ENCODE data around the gene TFB2M.
"Not testable (repeated sequence)": the region's sequence is repeated elsewhere in the genome, so short reads cannot be mapped to it uniquely, and the experiment has no call there.

The TFB2M gene

DNA sequence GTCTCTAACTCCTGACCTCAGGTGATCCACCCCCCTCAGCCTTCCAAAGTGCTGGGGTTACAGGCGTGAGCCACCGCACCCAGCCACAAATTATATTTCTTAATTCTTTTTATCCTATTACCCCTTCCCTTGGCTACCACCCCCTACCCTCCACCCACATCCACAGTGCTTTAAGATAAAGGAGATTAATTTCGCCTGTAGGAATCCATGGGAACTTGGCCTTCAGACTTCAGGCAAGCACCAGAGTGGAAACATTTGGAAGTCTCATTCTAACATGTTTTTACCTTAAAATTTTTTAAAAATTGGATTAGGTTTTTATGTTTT, 10.6 kb upstream of the TFB2M start:
- peaks cover 18% of the 10 kb centered on the region for H3K36me3 Mint-ChIP-seq (ENCODE audit: low read depth)
- H3K4me1 Mint-ChIP-seq (ENCODE audit: low read depth) = peaks cover 35% of the 10 kb centered on the region
- H3K9me3 Mint-ChIP-seq = no peaks in the 10 kb centered on the region
- H3K27ac Mint-ChIP-seq = no peak overlapping the region
- no peaks in the 10 kb centered on the region for H3K27me3 Mint-ChIP-seq (ENCODE audit: low read depth)
- no peak overlapping the region for H3K4me3 Mint-ChIP-seq
- no peak for DNase-seq (ENCODE audit: low spot score)

DNA sequence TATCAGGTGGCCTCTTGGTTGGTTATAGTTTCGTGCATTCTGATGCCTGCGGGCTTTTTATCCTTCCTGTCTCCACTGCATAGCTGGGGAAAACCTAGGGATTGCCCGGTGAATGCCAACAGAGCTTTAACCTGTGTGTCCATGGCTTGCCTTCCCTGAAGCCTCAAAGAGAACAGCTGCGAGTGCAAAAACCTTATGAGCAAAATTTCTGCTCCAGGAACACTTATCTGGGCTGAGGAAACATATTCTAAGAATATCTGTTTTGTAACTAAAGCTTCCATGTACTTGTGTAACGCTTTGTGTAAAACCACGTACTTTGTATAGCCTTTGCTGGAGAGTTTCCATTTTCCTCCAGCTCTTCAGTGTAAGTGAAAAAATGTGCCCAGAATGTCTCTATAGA, 7.4 kb upstream of the TFB2M start:
- H3K9me3 Mint-ChIP-seq = no peaks in the 10 kb centered on the region
- H3K4me3 Mint-ChIP-seq = peak overlapping the region; percentile 12
- no peak overlapping the region for H3K27ac Mint-ChIP-seq
- H3K4me1 Mint-ChIP-seq (ENCODE audit: low read depth) = peaks cover 45% of the 10 kb centered on the region
- DNase-seq (ENCODE audit: low spot score) = no peak
- peaks cover 23% of the 10 kb centered on the region for H3K36me3 Mint-ChIP-seq (ENCODE audit: low read depth)
- no peaks in the 10 kb centered on the region for H3K27me3 Mint-ChIP-seq (ENCODE audit: low read depth)

DNA sequence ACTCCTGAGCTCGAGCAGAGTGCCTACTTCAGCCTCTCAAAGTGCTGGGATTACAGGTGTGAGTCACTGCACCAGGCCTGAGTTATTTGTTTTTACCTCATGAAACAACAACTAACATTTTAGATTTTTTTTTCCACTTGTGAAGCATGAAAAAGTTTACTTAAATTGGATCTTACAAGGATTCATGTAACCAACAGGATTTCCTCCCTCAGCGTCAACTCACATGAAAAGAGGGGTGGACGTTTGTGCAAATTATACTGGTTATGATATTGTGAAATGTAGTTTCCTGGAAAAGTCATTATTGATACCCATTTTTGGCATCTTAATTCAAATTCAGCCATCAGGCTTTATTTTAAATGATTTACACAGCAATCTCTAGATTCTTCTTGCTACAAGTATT, 6.7 kb upstream of the TFB2M start:
- no peak overlapping the region for H3K27ac Mint-ChIP-seq
- peaks cover 47% of the 10 kb centered on the region for H3K4me1 Mint-ChIP-seq (ENCODE audit: low read depth)

DNA sequence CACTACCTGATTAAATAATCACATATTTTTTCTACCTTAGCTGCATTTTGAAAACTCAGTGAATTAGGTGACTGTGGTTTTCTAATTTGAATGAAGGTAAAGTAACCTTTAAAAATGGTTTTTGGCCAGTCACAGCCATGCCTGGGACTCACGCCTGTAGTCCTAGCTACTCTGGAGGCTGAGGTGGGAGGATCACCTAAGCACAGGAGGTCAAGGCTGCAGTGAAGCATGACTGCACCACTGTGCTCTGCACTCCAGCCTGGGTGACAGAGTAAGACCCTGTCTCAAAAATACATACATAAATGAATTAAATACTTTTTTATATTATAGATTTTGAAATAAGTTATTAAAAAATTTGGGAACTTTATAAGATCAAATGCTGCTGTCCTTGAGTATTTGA, 5.9 kb upstream of the TFB2M start:
- H3K4me3 Mint-ChIP-seq = no peak overlapping the region
- peaks cover 19% of the 10 kb centered on the region for H3K36me3 Mint-ChIP-seq (ENCODE audit: low read depth)
- no peak overlapping the region for H3K27ac Mint-ChIP-seq
- DNase-seq (ENCODE audit: low spot score) = no peak
- no peaks in the 10 kb centered on the region for H3K9me3 Mint-ChIP-seq
- H3K27me3 Mint-ChIP-seq (ENCODE audit: low read depth) = no peaks in the 10 kb centered on the region
- H3K4me1 Mint-ChIP-seq (ENCODE audit: low read depth) = peaks cover 44% of the 10 kb centered on the region

More for the DNA sequence above, 6.7 kb upstream of the TFB2M start:
- Mint-ChIP-seq H3K27me3 (ENCODE audit: low read depth) (no peaks in the 10 kb centered on the region), H3K4me3 (peak overlapping the region; percentile 29), H3K9me3 (no peaks in the 10 kb centered on the region), H3K36me3 (ENCODE audit: low read depth) (peaks cover 20% of the 10 kb centered on the region)
- no peak for DNase-seq (ENCODE audit: low spot score)

DNA sequence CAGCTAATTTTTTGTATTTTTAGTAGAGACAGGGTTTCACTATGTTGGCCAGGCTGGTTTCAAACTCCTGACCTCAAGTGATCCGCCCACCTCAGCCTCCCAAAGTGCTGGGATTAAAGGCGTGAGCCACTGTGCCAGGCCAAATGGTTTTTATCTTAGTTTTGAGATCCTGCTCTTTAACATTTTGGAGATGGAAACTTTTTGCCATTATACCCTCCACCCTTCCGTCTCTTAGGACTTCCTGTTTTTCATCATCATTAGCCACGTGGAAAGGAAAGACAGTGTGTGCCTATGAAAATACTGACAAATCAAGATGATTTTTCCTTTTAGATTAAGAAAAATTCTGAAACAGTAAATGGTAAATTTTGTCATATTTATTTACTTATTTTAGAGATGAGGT, 5.2 kb upstream of the TFB2M start:
- not testable (repeated sequence) for DNase-seq (ENCODE audit: low spot score); H3K27me3 Mint-ChIP-seq (ENCODE audit: low read depth); H3K9me3 Mint-ChIP-seq
- Mint-ChIP-seq H3K4me1 (ENCODE audit: low read depth) (peaks cover 43% of the 10 kb centered on the region), H3K4me3 (peak overlapping the region; percentile 47), H3K27ac (peak overlapping the region; percentile 87), H3K36me3 (ENCODE audit: low read depth) (peaks cover 18% of the 10 kb centered on the region)

GRCh38 chr1:246569248-246570238, 3.5 kb upstream of the TFB2M start:
- peak; percentile 33 for DNase-seq (ENCODE audit: low spot score)
- H3K4me3 Mint-ChIP-seq = peak overlapping the region; percentile 88

GRCh38 chr1:246567646-246568235, 1.7 kb upstream of the TFB2M start:
- Mint-ChIP-seq H3K4me1 (ENCODE audit: low read depth) (peaks cover 39% of the 10 kb centered on the region), H3K27me3 (ENCODE audit: low read depth) (no peaks in the 10 kb centered on the region), H3K27ac (peak overlapping the region; percentile 96), H3K36me3 (ENCODE audit: low read depth) (peaks cover 23% of the 10 kb centered on the region), H3K4me3 (peak overlapping the region; percentile 98), H3K9me3 (no peaks in the 10 kb centered on the region)
- no peak for DNase-seq (ENCODE audit: low spot score)

More at GRCh38 chr1:246569248-246570238, 3.5 kb upstream of the TFB2M start:
- Mint-ChIP-seq H3K4me1 (ENCODE audit: low read depth) (peaks cover 45% of the 10 kb centered on the region), H3K9me3 (no peaks in the 10 kb centered on the region), H3K27ac (peak overlapping the region; percentile 99), H3K36me3 (ENCODE audit: low read depth) (peaks cover 18% of the 10 kb centered on the region), H3K27me3 (ENCODE audit: low read depth) (no peaks in the 10 kb centered on the region)

DNA sequence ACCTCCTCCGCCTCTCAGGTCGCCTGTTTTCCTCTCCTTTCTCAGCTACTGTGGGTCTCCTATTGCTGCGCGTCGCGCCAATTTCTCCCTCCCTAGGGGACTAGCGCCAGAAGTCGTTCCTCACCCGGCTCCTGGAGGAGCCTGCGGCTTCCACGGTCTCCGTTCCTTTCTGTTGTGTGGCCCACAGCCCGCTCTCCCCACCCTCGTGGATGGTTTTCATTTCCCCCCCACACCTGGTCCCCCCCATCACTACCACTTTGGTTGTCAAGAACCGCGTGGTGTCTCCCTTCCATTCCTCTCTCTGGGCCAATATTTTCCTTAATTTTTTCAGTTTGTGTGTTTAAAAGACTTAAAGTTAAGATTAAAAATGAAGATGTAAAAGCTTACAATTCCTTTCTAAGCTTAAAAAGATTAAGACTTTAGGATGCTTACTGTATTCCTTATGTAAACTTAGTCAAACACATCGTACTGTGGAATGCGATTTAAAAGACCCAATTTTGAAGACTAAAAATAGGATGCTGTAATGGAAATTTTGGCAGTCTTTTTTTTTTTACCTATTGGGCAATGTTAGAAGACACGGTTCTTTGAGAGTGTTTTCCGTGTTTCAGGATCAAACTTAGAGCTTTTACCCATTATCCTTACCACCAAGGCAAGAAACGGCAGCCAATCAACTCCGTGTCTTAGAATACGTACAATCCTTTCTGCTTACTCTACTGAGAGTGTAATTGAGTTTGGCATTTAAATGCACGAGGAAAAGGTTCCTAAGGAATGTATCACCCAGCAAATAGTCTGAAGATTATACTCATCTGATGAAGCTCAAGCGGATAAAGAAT, 968 bp upstream of the TFB2M start:
- no peak for DNase-seq (ENCODE audit: low spot score)
- Mint-ChIP-seq H3K4me1 (ENCODE audit: low read depth) (peaks cover 38% of the 10 kb centered on the region), H3K4me3 (peak overlapping the region; percentile 98), H3K27ac (peak overlapping the region; percentile 96), H3K9me3 (no peaks in the 10 kb centered on the region), H3K27me3 (ENCODE audit: low read depth) (no peaks in the 10 kb centered on the region), H3K36me3 (ENCODE audit: low read depth) (peaks cover 23% of the 10 kb centered on the region)

DNA sequence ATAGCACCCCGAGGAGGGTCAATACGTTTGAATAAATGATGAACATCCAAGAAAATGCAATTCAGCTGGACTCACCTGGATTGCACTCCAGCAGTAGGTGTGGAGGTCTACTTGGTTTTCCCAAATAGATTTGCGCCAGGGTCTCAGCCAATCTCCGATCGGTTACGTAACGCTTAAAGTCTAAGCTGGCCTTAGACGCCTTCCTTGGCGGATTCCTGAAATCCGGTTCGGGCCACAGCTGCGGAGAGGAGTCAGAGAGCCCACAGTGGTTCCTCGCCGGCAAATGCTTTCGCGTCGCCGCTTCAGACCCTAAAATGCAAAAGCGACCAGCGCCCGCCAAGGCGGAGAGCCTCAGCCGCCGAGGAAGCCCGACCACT, 322 bp downstream of the TFB2M start:
- H3K4me3 Mint-ChIP-seq = peak overlapping the region; percentile 98
- H3K4me1 Mint-ChIP-seq (ENCODE audit: low read depth) = peaks cover 31% of the 10 kb centered on the region
- peak overlapping the region; percentile 96 for H3K27ac Mint-ChIP-seq
- H3K36me3 Mint-ChIP-seq (ENCODE audit: low read depth) = peaks cover 21% of the 10 kb centered on the region
- no peak for DNase-seq (ENCODE audit: low spot score)
- no peaks in the 10 kb centered on the region for H3K9me3 Mint-ChIP-seq
- H3K27me3 Mint-ChIP-seq (ENCODE audit: low read depth) = no peaks in the 10 kb centered on the region

GRCh38 chr1:246564839-246565750, 966 bp downstream of the TFB2M start:
- DNase-seq (ENCODE audit: low spot score) = no peak
- Mint-ChIP-seq H3K36me3 (ENCODE audit: low read depth) (peaks cover 23% of the 10 kb centered on the region), H3K27ac (peak overlapping the region; percentile 96), H3K4me1 (ENCODE audit: low read depth) (peaks cover 26% of the 10 kb centered on the region), H3K4me3 (peak overlapping the region; percentile 98), H3K27me3 (ENCODE audit: low read depth) (no peaks in the 10 kb centered on the region), H3K9me3 (no peaks in the 10 kb centered on the region)

GRCh38 chr1:246560833-246561232, 5.2 kb downstream of the TFB2M start:
- H3K9me3 Mint-ChIP-seq; H3K27me3 Mint-ChIP-seq (ENCODE audit: low read depth); DNase-seq (ENCODE audit: low spot score); H3K4me1 Mint-ChIP-seq (ENCODE audit: low read depth); H3K4me3 Mint-ChIP-seq; H3K27ac Mint-ChIP-seq: not testable (repeated sequence)
- H3K36me3 Mint-ChIP-seq (ENCODE audit: low read depth) = peaks cover 41% of the 10 kb centered on the region

DNA sequence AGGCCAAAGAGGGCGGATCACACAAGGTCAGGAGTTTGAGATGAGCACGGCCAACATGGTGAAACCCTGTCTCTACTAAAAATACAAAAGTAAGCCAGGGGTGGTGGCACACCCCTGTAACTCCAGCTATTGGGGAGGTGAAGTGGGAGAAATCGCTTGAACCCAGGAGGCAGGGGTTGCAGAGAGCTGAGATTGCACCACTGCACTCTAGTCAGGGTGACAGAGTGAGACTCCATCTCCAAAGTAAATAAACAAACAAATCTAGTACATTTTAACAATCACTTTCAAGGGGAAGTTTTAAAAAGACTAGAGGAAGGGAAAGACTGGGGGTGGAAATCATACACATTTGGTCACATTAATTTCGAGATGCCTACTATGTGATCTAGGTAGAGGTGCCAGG, 6.8 kb downstream of the TFB2M start:
- no peak overlapping the region for H3K4me3 Mint-ChIP-seq
- H3K9me3 Mint-ChIP-seq = no peaks in the 10 kb centered on the region
- H3K36me3 Mint-ChIP-seq (ENCODE audit: low read depth) = peaks cover 42% of the 10 kb centered on the region
- no peaks in the 10 kb centered on the region for H3K27me3 Mint-ChIP-seq (ENCODE audit: low read depth)
- peaks cover 5% of the 10 kb centered on the region for H3K4me1 Mint-ChIP-seq (ENCODE audit: low read depth)
- no peak for DNase-seq (ENCODE audit: low spot score)
- no peak overlapping the region for H3K27ac Mint-ChIP-seq

GRCh38 chr1:246558041-246558440, 8.0 kb downstream of the TFB2M start:
- H3K27ac Mint-ChIP-seq = no peak overlapping the region
- no peaks in the 10 kb centered on the region for H3K9me3 Mint-ChIP-seq
- H3K4me3 Mint-ChIP-seq = no peak overlapping the region
- peaks cover 2% of the 10 kb centered on the region for H3K4me1 Mint-ChIP-seq (ENCODE audit: low read depth)
- no peaks in the 10 kb centered on the region for H3K27me3 Mint-ChIP-seq (ENCODE audit: low read depth)
- no peak for DNase-seq (ENCODE audit: low spot score)
- H3K36me3 Mint-ChIP-seq (ENCODE audit: low read depth) = peaks cover 41% of the 10 kb centered on the region

Data from T-helper 2 cell treated with Interferon-gamma antibody and Interleukin-4, amounts not matched to agents 5 μg/mL and 100 μg/mL, for 36 hours (primary cell).